Kidney (tissue), 14 donors: ENCODE measurements around the gene CES4A. TPM values are rescaled to one million over a fixed set of nuclear protein-coding genes. Genes with fewer than 3 reads are reported as not detected.

ENCODE experiments used
- DNase-seq, 5 donors: peaks; one replicate each; pipeline ENCODE4 v3.0.0-alpha.2; 2013 to 2020
- FAIRE-seq: peaks from 2 replicates; lab custom pipeline; 2012; peaks lifted over from hg19 to GRCh38; lab: Jason Lieb, UNC
- H3K27ac ChIP-seq, 2 donors: one replicate each; pipeline ENCODE4 v1.7.0; 2013; ENCODE audit warnings: low read depth in 2 of 2, low read length in 2 of 2, inconsistent platforms in 1 of 2
- H3K27me3 ChIP-seq: one replicate; pipeline ENCODE4 v1.7.1; 2013; ENCODE audit warnings: low read length, inconsistent platforms; ENCODE audit not compliant: control insufficient read depth, insufficient read depth
- H3K36me3 ChIP-seq, 3 donors: one replicate each; pipeline versions ENCODE4 v1.7.0 to v1.7.1; 2013; ENCODE audit warnings: low read length in 3 of 3, control low read depth in 1 of 3, inconsistent platforms in 1 of 3; ENCODE audit not compliant: insufficient read depth in 3 of 3, control insufficient read depth in 2 of 3
- H3K4me1 ChIP-seq, 3 donors: one replicate each; pipeline versions ENCODE4 v1.7.0 to v1.7.1; 2013; ENCODE audit warnings: low read length in 3 of 3, inconsistent platforms in 1 of 3, low read depth in 1 of 3; ENCODE audit not compliant: control insufficient read depth in 2 of 3, insufficient read depth in 2 of 3
- H3K4me3 ChIP-seq, 3 donors: one replicate each; pipeline versions ENCODE4 v1.7.0 to v1.8.1; 2013; ENCODE audit warnings: low read length in 3 of 3, control low read depth in 1 of 3, inconsistent platforms in 1 of 3
- H3K9ac ChIP-seq, 3 donors: one replicate each; pipeline versions ENCODE4 v1.7.0 to v1.7.1; 2013; ENCODE audit warnings: low read length in 3 of 3, control low read depth in 1 of 3, inconsistent platforms in 1 of 3
- H3K9me3 ChIP-seq, 3 donors: one replicate each; pipeline versions ENCODE4 v1.7.0 to v1.7.1; 2013; ENCODE audit warnings: low read length in 3 of 3, control low read depth in 1 of 3, inconsistent platforms in 1 of 3; ENCODE audit not compliant: control insufficient read depth in 2 of 3, insufficient read depth in 1 of 3
- intact Hi-C: fragments of 100-400 bp; cut with DNase I; formaldehyde crosslinking; loops from one replicate; pipeline ENCODE4 v1.11.1; 2022
- polyA plus RNA-seq: library from polyadenylated mRNA; stranded (reverse); fragments of 350-450 nt; fragmentation: Illumina TruSeq; extraction: RNeasy Lipid Tissue Mini Kit (QIAGEN cat#74804); gene quantifications from one replicate; pipeline ENCODE4 v1.2.3, GENCODE V29; 2014; ENCODE audit warnings: low read depth, low replicate concordance; ENCODE audit not compliant: insufficient read depth
- total RNA-seq: library from RNA; stranded (reverse); fragmentation: NEBNext Ultra II Directional; extraction: Animal tissue kit (Norgen Biotek cat#: 25700); gene quantifications from one replicate; pipeline ENCODE4 v1.2.1, GENCODE V29; 2021
- TF ChIP-seq, protein P1 (sequence below): IDR thresholded peaks from 3 replicates; pipeline ENCODE4 v1.5.1; 2012; ENCODE audit warnings: mild to moderate bottlenecking, moderate library complexity, borderline replicate concordance; ENCODE audit not compliant: insufficient read depth; ENCODE audit errors: extremely low read depth
- donor health status: control.
- donor health status: control.
- donor health status: control.
- donor health status: control.
- donor health status: control.
- donor health status: DM: yes; HTN: yes; CAD: no.
- donor health status: Normal renal cell carcinoma (clear cell type).

Gene CES4A
- total and polyA plus RNA-seq, 2 donors from 2014 or later = 14.9 to 31.7 TPM

DNA sequence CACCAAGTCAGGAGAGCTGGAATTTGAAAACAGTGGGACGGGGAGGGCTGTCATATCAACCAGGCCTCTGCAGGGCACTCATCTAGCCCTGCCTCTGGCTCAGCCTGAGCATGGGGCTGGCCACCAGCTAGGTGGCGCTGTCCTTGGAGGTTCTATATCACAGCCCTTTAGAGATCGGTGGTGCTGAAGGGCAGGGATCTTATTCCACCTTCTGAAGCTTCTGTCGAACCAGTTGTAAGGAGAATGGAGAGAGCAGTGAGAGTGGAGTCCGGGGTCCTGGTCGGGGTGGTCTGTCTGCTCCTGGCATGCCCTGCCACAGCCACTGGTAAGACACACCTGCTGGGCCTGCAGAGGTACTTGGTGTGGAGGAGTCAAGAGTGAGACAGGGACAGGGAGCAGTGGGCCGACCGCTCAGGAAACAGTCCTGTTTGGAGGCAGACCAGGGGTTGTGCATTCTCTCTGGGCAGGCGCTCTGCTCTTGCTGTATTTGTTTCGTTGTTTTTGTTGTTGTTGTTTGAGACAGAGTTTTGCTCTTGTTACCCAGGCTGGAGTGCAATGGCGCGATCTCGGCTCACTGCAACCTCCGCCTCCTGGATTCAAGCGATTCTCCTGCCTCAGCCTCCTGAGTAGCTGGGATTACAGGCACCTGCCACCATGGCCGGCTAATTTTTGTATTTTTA is 27.2 kb upstream of the CES4A start, which contains the start of gene CES3:
Gene CES3, plus strand, starts transcription at position 202 of the 680 bp plus-strand sequence. Its CDS starts 42 bp downstream, at position 244.
- FAIRE-seq (no peak), DNase-seq (peak in 3 of 5 donors; percentile 70 to 79 (median 71))
- Histone ChIP-seq H3K27me3 (no peaks in the 10 kb centered on the region), H3K9me3 (no peaks in the 10 kb centered on the region), H3K9ac (peak within 1 kb of the TSS in 1 of 3 donors; percentile 7), H3K4me1 (peaks cover 0 to 12% (median 7%) of the 10 kb centered on the region in 3 donors), H3K27ac (peak within 1 kb of the TSS; percentile 54 to 57), H3K4me3 (peak within 1 kb of the TSS in 1 of 3 donors; percentile 53), H3K36me3 (no peaks in the 10 kb centered on the region)
- intact Hi-C loops = no loop called here
- TF ChIP-seq, protein P1, sequence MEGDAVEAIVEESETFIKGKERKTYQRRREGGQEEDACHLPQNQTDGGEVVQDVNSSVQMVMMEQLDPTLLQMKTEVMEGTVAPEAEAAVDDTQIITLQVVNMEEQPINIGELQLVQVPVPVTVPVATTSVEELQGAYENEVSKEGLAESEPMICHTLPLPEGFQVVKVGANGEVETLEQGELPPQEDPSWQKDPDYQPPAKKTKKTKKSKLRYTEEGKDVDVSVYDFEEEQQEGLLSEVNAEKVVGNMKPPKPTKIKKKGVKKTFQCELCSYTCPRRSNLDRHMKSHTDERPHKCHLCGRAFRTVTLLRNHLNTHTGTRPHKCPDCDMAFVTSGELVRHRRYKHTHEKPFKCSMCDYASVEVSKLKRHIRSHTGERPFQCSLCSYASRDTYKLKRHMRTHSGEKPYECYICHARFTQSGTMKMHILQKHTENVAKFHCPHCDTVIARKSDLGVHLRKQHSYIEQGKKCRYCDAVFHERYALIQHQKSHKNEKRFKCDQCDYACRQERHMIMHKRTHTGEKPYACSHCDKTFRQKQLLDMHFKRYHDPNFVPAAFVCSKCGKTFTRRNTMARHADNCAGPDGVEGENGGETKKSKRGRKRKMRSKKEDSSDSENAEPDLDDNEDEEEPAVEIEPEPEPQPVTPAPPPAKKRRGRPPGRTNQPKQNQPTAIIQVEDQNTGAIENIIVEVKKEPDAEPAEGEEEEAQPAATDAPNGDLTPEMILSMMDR = peak; percentile 76

DNA sequence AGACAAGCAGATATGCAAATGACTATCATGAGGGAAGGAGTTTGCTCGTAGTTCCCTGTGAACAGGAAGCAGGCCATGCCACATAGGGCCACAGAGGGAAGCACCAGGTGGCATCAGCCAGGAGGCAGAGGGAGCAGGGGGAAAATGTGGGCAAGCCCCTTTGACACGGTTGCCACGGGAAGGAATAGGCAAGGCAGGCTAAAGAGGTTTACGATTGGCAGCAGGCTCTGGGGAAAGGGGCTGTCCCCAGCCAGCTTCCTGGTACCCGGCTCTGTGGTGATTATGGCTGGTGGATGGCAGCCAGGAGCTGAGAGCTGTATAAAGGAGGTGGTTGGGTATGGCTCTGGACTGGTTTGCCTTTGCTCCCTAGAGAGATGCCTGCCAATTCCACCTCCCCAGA is 26.5 kb upstream of the CES4A start:
- DNase-seq = peak in 1 of 5 donors; percentile 67
- peak overlapping the region in 1 of 2 donors; percentile 54 for H3K27ac ChIP-seq
- no peaks in the 10 kb centered on the region for H3K36me3 ChIP-seq
- FAIRE-seq = no peak
- peak overlapping the region in 1 of 3 donors; percentile 53 for H3K4me3 ChIP-seq
- no peaks in the 10 kb centered on the region for H3K9me3 ChIP-seq
- TF ChIP-seq, protein P1 = no peak
- intact Hi-C loops = no loop called here
- no peaks in the 10 kb centered on the region for H3K27me3 ChIP-seq
- H3K9ac ChIP-seq = peak overlapping the region in 1 of 3 donors; percentile 7
- peaks cover 0 to 12% (median 7%) of the 10 kb centered on the region in 3 donors for H3K4me1 ChIP-seq

DNA sequence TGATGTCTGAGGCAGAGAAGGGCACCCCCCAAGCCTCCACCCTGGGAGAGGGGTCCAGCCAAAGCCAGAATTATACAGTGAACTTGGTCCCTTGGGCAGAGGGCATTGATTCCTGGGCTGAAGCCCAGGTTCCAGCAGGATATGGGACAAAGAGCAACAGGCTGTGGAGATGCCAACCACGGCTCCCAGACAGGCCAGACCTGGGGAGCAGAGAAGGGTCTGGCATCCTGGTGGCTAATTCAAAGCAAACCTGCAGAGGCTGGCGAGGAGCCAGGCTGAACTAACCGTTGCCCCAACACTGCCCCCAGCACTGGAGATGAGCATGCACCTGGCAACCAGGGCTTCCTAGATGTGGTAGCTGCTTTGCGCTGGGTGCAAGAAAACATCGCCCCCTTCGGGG is 24.3 kb upstream of the CES4A start:
- peak overlapping the region in 1 of 2 donors; percentile 73 for H3K27ac ChIP-seq
- no peak overlapping the region for H3K9ac ChIP-seq
- no peaks in the 10 kb centered on the region for H3K27me3 ChIP-seq
- DNase-seq (peak in 1 of 5 donors; percentile 61), FAIRE-seq (no peak)
- H3K9me3 ChIP-seq = no peaks in the 10 kb centered on the region
- intact Hi-C loops = no loop called here
- H3K4me3 ChIP-seq = no peak overlapping the region
- H3K36me3 ChIP-seq = no peaks in the 10 kb centered on the region
- TF ChIP-seq, protein P1 = no peak
- H3K4me1 ChIP-seq = peaks cover 0 to 12% (median 7%) of the 10 kb centered on the region in 3 donors
